Breast epithelium (tissue), 3 donors: ENCODE measurements around the gene CBLC.

Experiments
- CTCF ChIP-seq, 3 donors: fragments of 450-650 bp; IDR thresholded peaks; one replicate each; pipeline ENCODE4 v1.5.1; 2016 to 2017; ENCODE audit warnings: antibody characterized with exemption in 3 of 3, mild to moderate bottlenecking in 3 of 3, moderate library complexity in 3 of 3
- POLR2A ChIP-seq: fragments of 450-650 bp; IDR thresholded peaks from one replicate; pipeline ENCODE4 v1.6.1; 2016; ENCODE audit warnings: antibody characterized with exemption, mild to moderate bottlenecking, moderate library complexity
- POLR2AphosphoS5 ChIP-seq, 3 donors: sonication (generic); formaldehyde crosslinking; IDR thresholded peaks; one replicate each; pipeline ENCODE4 v1.6.1; 2017; ENCODE audit warnings: antibody characterized with exemption in 3 of 3

GRCh38 chr19:44749994-44750393 is 27.7 kb upstream of the CBLC start:
- no peak for TF ChIP-seq POLR2A
- no peak for TF ChIP-seq CTCF (IDR thresholded peaks at IDR 0.05)
- no peak for TF ChIP-seq POLR2AphosphoS5 (IDR thresholded peaks at IDR 0.05)
